A172 (cell line): ENCODE data around the gene RUVBL1. TPM values are rescaled to one million over a fixed set of nuclear protein-coding genes. Genes with fewer than 3 reads are reported as not detected.

Experiments used
- DNase-seq: peaks from one replicate; pipeline ENCODE4 v3.0.0-alpha.2; 2015; ENCODE audit warnings: low spot score
- total RNA-seq: library from RNA; depleted of rRNA; stranded (reverse); fragments of >200 nt; shearing (Covaris generic); gene quantifications from 2 replicates; pipeline ENCODE4 v1.2.3, GENCODE V29; 2014

Gene RUVBL1
- total RNA-seq, 1 experiment from 2014 or later = 205 TPM

DNA sequence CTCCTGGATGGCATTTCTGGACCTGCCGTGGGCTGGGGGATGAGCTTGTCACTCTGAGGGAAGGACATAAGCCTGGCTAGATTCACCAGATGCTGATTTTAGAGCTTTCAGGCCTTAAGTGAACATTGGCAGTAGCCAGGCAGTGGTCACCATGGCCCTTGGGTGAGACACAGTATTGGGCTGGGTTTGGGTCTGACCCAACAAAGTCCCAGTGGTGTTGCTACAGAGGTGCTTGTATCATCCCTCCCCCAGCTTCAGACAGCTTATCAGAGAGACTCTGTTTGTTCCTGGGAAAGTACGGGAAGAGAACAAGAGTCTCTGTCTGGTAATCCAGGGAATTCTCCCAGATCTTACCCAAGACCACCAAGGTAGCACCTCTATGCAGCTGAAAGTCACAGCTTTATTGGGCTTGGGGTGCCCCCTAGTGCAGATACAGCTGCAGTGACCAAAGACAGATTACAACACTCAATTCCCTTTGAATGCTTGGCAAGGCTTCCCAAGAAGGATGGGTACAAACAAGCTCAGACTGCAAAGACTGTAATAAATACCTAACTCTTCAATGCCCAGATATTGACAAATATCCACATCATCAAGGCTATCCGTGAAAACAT lies 9.8 kb upstream of the RUVBL1 start:
- peak; percentile 54 for DNase-seq

DNA sequence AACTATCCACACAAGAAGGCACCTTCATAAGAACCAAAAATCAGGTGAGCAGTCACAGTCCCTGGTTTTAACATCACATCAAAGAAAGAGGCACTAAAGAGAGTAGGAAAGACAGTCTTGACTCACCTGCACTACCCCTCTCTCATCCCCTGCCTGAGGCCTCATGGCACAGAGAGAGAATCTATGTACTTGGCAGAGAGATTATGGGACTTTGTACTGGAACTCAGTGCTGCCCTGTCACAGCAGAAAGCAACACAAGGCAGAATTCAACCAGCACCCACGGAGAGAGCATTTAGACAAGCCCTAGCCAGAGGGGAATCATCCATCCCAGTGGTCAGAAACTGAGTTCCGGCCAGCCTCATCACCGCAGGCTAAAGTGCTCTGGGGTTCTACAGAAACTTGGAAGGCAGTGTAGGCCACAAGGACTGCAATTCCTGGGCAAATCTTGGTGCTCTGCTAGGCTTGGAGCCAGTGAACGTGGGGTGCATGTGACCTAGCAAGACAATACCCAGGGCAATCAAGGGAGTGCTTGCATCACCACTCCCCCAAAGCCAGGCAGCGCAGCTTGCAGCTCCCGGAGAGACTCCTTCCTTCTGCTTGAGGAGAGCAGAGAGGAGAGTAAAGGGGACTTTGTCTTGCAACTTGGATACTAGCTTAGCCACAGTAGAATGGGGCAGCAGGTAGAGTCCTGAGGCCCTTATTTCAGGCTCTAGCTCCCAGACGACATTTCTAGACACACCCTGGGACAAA lies 8.5 kb upstream of the RUVBL1 start:
- no peak for DNase-seq

DNA sequence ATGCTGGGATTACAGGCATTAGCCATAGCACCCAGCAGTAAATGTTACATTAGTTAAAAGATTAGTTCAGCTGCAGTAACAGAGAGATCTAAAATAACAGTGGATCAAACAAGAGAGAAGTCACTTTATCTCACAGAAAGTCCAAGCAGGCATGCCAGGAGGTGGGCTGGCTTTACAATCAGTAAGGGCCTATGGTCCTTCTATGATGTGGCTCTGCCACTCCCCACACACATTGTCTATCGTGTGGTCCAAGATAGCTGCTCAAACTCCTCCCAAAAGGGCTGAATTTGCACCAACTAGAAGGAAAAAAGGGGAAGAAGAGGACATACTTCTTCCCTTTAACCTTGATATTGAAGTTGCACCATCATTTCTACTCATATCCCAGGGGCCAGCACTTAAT lies 4.6 kb upstream of the RUVBL1 start:
- DNase-seq = no peak

DNA sequence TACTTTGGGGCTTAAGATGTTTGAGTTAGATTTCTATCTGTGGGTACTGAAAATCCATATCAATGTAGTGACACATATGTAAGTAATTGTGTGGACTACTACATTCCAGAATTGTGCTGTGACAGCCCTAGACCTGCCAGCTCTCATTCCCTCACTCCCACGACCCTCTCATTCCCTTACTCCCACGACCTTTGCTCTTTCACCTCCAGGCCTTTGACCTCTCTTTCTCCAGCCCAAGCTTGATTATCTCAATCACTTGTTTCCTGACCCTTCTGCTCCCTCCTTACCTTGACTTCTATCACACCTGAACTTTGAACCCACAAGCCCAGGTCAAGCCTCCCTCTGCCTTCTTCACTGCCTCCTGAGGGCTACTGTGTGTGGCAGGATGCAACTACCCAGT lies 3.6 kb upstream of the RUVBL1 start:
- no peak for DNase-seq

DNA sequence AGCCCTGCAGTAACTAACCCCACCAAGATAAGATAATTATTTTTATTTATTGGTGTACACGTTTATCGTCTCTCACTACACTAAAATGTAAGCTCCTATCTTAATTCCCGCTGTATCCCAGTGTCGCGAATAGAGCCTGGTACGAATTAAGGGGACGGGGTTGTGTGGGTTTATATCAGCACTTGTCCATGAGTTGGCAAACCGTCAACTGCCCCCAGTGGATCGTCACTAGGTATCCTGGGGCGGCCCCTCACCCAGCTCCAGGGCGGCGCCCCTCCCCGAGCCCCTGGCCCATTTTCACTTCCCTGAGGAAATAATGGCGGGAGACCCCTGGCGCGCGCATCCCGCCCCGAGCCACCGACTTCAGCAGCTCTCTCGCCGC lies 465 bp downstream of the RUVBL1 start:
- DNase-seq = no peak

DNA sequence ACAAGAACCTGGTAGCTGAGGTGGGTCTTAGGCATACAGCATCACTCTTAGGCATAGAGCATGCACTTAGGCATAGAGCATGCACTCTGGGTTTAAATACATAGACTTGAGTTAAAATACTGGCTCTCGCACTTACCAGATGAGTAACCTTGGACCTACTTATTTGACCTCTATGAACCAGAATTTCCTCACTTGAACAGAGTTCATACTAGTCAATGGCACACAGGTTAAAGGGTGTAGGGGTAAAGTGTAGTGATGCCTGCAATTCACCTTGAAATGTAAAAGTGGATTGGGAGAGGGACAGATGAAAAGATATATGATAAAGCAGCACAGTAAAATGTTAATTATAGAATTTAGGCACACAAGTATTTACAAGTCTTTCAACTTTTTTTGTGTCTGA lies 1.6 kb downstream of the RUVBL1 start:
- DNase-seq = no peak

DNA sequence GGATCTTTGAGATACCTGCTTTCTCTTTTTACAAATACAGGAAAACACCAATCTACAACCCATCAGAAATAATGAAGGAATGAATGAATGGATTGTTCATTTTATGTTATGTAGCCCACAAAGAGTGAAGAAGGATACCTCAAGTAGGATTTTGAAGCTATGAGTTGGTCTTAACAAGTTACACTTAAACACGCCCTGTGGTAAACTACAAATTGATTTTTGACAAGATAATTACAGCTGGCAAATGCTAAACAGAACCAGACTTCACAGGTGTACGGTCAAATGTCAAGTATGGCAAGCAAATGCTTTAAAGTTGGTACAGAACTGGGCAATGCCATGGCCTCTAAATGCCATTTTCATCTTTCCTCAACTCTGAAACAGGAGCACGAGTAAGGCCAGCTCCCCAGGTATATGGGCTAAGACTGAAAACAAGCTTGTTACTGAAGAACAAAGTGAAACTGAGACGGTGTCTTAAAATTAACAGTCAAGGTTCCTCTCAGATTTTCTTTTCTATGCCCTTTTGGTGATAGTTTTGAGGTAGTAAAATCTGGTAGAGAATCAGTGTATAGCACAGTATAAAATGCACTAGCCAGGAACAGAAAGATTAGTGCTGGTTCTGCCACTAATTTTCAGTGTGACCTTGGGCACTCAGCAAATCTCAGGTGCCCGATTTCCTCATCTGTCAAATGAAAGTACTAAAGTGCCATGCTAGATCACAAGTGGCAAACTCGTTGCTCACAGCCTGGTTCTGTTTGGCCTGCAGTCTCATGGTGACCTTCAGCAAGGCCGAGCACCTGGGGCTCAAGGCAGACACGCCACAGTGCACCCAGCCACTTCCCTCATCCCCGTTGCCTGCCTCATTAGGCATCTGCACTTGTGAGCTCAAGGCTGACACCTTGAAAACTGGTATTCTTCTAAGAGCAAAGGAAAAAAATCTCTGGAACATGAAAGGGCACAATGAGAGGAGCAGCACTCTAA lies 9.5 kb downstream of the RUVBL1 start:
- DNase-seq = no peak

DNA sequence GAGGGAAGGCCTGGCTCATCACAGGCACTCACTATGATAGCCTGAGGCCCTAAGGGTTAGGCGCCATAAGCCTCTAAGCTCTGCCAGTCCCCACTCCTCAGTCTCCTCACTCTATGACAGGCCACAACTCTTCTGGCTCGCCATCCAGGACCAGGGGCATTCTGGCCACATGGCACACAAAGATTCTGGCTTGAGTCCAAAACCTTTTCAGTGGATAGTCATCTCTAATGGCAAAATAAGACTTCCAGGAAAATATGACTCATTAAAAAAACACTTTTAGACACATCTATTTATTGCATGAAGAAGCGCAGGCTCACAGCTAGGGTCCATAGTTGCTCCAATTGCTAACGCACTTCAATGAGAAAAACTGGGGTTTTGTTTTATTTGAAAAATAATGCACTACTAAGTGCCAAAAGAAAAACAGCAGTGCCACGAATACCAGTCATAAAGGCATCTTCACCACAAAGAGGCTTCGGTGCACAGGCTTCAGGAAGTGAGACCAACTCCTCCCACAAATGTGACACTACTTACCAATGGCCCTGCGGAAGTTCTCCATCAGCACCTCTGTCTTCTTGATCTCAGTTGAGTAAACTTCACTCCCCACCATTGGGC lies 11.1 kb downstream of the RUVBL1 start:
- peak; percentile 96 for DNase-seq

DNA sequence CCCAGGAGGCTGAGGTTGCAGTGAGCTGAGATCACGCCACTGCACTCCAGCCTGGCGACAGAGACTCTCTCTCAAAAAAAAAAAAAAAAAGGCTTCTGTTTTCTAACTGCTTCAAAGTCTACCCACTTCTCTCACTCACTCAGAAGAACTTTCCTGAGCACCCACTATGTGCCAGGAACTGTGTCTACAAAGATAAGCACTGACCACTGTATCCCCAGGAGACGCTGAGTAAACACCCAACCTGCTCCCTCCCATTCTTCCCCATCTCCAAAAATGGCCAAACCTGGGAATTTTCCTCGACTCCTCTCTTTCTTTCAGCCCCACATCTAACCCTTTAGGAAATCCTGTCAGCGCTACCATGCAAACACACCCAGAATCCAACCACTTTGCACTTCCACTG lies 12.5 kb downstream of the RUVBL1 start:
- no peak for DNase-seq

DNA sequence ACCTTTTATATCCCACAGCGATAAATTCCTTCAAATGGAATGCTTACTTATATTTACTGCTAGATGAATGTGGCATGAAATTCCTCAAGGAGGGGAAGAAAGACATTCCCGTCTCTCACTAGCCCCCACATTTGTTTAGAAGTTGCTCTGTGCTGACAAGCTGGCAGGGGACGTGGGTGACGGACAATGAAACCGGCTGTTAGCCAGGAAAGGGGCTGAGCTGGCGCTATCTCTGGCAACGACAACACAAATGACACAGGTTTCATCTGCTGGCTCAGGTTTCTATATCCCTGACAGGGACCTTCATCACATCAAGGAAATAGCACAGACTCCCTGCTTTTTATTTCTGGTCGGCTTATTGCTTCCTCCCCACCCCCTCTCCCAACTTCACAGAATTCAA lies 15.8 kb downstream of the RUVBL1 start:
- DNase-seq = no peak

DNA sequence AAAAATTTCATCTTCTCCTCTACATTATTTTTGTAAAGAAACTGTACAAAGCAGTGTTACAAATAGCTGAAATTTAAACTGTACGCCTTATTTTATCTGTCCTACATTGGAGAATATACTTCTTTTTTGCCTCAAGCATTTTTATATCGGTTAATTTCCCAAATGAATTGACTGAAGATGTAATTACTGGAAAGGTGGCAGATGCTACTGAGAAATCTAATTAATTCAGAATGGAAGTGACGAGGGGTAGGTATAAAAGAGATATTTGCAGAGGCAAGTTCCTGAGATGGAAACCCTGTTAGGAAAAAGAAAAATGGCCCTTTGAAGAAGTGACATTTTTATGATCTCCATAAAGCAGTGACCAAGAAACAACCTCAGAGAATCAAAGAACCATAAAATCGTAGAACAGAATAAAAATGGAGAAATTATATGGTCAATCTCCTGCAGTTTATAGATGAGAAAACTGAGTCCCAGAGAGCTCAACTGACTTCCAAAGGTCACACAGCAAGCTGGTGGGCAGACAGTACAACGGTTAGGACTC lies 20.4 kb downstream of the RUVBL1 start:
- no peak for DNase-seq

DNA sequence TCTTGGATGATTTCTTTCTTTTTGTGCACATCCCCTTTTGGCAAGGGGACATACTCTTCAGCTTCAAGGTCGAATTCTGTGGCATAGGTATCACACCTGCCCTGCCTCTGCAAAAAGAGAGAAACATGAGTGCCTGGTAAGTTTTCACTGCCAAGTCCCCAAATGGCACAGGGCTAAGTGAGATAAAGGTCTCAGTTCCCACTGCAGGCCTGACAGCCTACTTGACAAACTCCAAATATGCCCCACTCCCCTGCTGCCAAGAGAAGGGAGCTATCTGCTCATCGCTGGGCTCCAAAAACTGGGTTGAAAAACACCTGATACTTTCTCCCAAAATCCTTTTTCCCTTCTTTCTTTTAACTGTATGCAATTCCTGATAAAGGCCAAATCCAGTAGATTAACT lies 23.0 kb downstream of the RUVBL1 start:
- no peak for DNase-seq

DNA sequence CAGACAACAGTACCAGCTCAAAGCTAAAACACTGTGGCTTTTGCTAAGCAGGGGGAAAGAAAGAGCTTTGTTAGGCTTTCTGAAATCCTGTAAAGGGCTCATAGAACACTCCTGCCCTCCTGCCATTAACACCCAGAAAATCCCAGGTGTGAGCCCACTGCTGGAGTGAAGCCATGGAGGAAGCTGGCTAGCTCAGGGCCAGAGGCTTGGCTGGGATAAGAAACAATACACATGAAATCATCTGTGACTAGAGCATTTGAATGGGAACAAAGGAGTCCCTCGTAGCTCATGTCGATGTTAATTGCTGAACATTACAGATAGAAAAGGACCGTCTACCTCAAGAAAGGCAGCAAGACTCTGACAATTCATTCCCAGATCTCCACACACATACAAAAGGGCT lies 23.5 kb downstream of the RUVBL1 start:
- DNase-seq = no peak

DNA sequence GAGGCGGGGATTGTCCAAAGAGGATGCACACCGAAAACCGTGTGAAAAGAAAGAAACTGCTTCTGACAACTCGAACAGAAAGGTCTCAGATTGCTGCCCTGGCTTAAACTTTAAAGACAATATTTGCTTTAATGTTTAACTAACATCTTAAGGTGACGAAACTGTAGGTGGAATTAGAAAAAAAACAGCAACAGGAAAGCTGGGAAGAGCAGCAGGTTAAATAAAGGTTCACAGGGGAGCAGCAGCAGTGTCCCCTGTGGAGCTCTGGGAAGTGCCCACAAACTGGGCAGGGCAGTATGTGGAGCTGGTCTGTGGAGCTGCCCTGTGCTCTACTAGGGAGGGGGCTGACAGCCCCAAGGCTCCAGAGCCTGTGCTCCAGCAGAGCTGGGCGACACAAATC lies 25.4 kb downstream of the RUVBL1 start:
- DNase-seq = no peak

DNA sequence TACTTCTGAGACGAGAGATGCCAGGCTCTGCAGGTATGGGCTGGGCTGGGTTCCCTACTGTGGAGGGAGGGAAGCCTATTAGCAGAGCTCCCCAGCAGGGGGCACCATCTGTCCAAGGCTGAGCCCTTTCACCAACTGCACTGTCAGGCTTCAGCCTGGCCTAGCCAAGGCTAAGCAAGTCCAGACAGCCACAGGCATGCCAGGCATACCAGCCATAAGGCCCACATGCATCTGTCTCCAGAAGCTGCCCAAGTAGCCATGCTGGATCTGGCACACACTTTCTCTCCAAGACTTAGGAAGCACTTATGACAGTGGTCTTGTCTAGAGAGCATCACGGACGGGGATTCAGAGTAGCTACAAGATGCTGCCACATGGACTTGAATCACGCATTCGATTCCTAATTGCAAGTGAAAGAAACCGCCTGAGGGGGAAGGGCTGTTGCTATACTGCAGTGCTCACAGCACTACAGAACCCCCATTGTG lies 28.3 kb downstream of the RUVBL1 start:
- DNase-seq = peak; percentile 86

DNA sequence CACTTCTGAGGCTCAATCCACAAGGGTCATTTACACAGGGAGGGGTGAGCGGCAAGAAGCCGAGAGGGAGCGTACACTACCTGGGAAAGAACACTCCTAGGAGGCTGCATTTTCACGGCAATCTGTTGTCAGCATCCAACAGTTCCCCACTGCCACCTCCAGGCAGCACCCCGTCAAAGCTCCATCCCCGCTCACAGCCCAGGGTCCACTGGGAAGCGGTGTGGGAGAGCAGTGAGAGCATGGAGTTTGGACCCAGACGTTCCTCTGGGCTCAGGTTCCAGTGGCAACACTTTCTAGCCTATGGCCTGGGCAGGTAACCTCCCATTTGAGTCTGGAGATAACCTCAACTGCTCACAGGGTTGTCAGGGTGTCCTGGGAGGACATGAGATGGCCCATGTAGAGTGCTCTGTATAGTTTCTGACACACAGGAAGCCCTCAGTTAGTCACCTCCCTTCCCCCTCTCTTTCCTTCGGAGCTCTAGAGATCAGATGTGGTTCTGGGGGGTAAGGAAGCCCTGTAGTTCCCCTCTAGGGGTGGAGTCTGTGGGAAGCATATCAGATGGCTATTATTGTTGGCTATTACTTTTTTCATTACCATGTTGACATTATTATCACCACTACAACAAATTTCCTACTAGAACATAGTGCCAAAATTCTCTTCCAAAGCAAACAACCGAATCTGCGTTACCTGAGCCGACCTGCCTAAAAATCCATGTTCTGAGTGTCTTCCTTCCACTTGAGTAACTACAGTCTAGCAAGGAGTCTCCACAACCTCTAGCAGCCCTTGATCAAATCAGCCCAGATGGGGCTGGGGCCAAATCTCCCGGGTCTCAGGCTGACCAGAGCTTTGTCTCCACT lies 29.1 kb downstream of the RUVBL1 start:
- no peak for DNase-seq

DNA sequence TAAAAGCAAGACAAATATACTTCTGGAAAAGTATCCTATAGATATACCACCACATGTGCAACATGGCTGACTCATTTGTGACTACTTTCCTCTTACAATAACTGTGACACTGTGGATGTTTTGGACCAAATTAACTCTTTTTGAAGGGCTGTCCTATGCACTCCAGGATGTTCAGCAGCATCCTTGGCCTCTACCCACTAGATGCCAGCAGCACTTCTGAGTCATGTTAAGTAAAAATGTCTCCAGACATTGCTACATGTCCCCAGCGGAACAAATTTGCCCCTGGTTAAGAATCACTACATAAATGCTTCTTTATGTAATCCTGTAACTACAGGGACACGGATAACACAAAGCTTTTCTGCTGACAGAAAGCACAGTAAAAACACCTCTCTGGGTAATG lies 32.0 kb downstream of the RUVBL1 start:
- DNase-seq = no peak

DNA sequence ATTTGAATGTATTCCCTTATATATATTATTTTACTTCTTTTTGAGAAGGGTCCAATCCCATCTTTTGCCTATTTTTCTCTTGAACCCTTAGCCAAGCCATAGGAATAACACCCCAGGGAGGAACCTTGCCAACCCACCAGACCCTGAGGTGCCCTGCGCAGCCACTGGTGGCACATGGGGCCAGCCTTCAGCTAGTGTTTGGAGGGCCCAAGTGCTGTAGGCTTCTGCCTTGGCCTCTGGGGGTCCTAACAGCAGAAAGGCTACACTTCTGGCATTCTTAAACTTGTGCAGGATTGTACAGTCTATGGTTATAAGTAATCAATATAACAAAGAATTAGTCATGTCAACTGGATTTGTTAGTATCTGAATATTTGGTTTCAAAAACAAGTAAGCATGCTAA lies 34.5 kb downstream of the RUVBL1 start:
- no peak for DNase-seq

DNA sequence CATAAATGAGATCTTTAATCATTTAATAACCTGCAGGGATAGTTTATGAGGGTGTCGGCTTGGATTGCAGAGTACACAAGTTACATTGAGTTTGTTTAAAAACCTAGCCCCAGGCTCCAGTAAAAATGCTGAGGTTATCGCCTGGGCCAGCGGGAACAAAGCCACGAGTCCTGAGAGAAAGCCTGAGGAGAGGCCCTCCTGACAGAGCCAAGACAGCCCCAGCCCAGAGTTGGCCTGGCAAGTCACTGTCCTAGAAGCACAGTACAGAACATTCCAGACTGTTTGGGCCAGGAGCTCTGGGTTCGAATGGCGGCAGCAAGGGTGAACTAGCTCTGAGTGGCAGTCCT lies 39.0 kb downstream of the RUVBL1 start:
- no peak for DNase-seq

DNA sequence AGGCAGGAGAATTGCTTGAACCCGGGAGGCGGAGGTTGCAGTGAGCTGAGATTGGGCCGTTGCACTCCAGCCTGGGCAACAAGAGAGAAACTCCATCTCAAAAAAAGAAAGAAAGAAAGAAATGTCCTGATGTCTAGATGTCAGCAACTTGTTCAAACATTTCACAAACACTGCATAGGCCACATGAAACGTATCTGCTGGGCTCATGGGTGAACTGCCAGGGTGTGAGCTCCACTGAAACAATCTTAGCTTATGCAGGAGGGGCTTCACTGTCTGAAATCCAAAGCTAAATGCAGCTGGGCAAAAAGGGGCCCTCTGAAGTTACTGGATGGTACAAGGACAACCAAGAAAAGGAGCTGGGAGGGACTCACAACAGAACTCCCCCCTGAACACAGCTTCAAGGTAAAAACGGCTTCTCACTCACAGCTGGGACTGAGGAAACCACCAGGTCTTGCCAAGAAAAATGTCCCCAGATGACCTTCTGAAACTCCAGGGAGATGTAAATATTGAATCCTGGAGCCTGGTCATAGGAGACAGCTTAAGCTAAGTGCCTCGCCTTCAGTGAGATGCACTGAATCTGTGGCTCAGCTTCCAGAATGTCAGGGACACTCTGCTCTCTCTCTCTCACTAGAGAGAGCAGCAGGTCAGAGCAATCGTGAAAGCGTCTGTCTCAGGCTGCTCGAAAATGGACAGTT lies 39.5 kb downstream of the RUVBL1 start:
- no peak for DNase-seq
